Fibroblast of skin of left quadriceps (primary cell): Measurements from ENCODE around the gene S100A11.
A peak's percentile ranks its signal among the peaks of the same experiment; 100 is the strongest.

Source experiments
- DNase-seq, 2 experiments: peaks; one replicate each; pipeline ENCODE4 v3.0.0-alpha.2; 2013; ENCODE audit warnings: low read depth in 2 of 2

Gene S100A11

DNA sequence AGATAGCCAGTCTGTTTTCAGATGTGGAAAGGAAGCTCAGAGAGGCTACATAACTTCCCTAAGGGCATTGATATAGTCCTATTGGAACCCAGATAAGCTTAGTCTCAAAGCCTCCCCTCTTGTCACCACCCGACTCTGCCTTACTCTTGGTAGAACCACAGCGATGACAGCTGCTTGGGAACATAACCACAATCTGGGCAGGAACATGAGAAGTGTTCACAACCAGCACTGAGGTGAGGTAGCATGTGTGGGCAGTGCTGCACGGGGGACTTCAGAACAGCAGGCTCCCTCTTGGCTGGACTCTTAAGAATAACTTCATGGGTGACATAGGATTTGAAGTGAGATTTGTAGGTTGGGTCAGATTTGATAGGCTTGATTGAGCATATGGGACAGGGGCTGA lies 33.8 kb downstream of the S100A11 start:
- no peak for DNase-seq

DNA sequence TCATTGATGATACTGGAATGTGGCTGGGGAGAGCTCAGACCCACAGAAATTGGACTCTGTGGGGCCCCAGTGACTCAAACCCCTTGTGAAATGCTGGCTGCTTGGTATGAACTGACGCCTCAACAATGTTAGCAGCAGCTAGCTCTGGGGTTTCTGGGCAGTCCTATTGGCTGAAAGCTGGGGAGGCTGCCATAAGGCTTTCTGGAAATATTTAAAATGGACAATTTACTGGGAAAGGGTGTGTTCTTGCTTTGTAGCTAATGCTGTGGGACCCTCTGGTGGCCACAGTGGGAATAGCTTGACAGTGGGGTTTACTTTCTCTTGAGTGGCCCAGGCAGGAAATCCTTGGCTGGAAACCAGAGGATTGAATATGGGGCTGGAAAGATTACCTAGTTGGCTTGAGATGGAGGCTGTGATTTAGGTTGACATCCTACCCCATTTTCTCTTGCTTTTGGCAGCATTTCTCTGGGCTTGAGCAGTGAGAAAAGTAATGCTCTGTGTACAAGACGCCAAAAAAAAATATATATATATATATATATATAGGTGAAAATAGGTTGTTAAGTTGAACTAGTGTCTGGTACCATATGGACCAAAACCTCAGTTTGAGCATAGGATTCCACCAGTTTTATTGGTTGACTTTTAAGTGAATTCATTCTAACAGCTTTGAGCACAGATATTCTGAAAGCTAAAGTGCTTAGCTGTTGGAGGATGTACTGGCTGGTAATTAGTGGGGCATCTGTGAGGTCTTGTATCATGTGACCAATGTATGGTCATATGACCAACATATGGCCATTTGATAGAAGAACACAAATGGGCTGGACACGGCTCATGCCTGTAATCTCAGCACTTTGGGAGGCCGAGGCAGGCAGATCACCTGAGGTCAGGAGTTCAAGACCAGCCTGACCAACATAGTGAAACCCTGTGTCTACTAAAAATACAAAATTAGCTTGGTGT lies 34.9 kb downstream of the S100A11 start:
- peak; percentile 97 to 98 for DNase-seq

DNA sequence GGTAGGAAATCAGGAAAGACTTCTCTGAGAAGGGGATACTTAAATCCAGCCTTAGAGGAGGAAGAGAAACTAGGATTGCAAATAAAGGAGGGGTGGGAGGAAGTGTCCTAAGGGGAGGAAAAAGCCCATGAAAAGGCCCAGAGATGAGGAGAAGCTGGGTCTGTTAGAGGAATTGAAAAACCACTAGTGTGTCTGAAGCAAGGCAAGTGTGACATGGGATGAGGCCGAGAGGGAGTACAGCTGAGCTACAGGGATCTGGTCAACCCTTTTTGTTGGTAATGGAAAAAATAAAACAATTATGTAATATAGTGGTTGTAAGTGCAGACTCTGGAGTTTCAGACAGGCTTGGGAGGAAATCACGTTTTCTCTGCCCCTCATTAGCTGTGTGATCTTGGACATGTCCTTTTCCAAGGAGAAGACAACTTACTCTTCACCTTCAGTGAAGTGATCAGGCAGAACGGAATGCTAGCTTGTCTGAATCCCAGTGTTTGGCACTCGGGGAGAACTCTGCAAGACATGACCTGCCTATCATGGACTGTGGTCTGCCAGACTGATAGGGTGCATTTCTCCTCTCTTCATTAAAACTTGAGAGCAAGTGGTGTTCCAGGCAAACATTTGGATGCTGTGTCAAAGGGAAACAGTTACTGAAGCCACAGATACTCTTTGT lies 35.7 kb downstream of the S100A11 start:
- DNase-seq = no peak

DNA sequence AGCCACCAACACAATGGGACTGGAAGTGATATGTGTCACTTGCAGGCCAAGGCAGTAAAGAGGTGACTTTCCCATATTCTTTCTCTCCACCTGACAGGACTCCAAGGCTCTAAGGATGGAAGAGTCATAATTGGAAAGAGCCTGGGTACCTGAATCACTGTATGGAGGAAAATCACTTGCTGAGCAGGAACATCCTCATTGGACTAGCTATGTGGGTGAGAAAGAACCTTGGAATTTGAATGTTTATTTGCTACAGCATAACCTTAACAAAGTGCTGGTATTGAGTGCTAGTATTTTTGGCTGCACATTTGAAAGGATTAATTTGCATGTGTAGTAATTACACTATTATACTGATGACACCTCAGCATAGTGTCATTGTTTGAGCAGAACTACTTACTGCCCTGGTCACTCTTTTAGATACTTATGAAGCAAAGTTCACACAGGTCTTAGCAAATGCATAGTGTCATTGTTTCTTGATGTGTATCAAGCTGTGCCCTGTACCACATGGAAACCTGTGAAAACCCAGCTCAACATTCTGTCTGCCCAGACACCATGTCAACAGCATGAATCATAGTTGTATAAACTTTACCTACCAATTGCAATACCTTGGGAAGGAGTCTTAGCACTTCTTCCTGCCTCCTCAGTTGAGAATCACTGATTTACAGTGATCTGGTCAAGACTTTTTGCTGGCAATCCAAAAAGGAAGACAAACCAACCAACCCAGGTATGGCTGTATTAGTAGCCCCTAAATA lies 38.0 kb downstream of the S100A11 start:
- no peak for DNase-seq

DNA sequence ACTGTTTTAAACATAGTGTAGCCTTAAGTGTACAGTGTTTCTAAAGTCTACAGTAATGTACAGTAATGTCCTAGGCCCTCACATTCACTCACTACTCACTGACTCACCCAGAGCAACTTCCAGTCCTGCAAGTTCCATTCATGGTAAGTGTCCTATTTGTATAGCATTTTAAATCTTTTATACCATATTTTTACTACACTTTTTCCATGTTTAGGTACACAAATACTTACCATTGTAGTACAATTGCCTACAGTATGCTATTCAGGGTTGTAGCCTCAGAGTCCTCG lies 39.6 kb downstream of the S100A11 start:
- no peak for DNase-seq

DNA sequence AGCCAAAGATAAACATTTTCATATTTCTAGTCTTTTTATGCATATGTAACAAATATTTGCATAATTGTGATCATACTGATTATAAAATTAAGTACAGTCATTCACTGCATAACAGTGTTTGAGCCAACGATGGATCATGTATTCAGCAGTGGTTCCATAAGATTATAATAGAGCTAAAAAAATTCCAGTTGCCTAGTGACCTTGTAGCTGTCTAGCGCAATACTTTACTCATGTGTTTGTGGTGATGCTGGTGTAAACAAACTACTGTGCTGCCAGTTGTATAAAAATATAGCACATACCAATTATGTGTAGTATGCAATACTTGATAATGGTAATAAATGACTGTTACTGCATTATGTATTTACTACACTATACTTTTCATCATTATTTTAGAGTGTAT lies 41.0 kb downstream of the S100A11 start:
- no peak for DNase-seq

DNA sequence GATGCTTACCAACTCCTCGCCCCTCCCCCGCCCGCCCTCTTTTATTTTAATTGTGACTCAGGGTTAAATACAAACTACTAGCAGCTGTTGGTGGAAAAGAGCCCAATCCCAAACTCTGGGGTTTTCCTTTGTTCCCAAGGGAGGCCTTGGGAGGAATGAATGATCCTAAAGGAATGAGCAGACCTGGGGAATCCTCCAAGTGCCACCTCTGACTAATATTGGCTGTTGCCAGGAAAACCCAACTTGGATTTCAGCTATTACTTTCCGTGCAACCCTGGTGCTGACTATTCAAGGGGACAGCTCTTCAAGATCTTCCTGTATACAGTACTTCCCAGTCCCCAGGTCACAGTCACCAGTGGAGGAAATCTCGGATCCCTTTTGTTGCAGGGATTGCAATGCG lies 41.8 kb downstream of the S100A11 start:
- peak; percentile 99 for DNase-seq

DNA sequence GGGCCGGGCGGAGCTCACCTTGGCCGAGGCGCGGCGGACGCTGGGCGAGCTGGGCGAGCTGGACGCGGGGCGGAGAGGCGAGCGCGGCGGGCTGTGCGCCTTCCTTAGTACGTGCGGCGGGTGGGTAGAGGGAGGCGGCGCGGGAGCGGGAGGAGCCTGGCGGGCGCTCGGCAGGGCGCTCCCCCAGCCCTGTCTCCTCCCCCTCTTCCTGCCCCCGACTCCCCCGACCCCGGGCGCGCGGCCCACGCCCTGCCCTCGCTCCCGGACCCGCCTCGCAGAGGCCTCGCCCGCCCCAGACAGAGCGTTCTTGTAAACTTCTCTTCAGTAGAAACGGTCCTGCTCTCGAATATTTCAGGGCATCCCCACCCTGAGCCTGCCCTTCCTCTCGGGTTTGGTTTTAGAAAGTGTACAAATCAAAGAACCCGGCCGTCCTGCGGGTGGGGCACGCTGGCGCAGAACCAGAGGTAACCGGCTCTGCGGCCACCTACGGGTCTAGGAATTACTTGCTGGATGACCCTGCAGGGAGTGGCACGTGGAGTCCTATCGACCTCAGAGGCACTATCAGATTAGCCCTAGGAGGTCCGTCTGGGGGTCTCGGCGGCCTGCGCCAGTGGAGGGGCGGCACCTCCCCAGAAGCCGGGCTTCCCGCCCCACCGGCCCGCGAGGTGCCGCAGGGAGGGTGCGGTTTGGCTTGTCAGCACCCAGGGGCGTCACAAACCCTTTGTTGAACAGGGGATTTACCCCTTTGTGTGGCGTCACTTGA lies 42.9 kb downstream of the S100A11 start, which contains the start of gene S100A10:
Gene S100A10 (minus strand): TSS at position 126 of the 763 bp plus-strand sequence. CDS start 7,629 bp downstream, outside the sequence.
- no peak for DNase-seq

DNA sequence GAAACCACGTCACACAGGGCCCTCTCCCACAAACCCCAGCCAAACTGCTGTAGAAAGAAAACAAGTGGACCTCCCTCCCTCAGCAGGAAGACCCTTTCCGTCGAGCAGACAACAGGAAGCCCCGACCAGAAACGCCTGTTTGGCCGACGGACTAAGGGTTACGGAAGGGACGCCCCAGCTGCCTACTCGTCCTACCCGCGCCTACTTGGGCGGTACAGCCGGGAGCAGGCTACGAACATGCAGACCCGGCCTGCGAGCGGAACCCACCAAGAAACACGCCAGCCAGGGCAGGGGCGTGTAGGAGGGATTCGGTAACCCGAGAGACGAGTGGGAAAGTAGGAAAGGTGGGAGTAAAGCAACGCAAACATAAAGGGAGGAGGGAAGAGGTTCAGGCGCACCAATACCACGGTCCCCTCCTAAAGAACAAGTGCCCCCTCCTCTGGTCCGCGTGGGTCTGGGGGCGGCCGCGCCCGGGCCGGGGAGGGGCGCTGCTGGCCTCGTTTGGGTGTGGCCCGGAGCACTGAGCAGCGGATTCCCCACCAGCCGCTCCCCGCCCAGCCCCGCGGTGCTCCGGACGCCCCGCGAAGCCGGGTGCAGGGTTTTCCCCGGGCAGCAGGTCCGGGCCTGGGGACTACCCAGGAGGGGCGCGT lies 43.6 kb downstream of the S100A11 start:
- DNase-seq = no peak

DNA sequence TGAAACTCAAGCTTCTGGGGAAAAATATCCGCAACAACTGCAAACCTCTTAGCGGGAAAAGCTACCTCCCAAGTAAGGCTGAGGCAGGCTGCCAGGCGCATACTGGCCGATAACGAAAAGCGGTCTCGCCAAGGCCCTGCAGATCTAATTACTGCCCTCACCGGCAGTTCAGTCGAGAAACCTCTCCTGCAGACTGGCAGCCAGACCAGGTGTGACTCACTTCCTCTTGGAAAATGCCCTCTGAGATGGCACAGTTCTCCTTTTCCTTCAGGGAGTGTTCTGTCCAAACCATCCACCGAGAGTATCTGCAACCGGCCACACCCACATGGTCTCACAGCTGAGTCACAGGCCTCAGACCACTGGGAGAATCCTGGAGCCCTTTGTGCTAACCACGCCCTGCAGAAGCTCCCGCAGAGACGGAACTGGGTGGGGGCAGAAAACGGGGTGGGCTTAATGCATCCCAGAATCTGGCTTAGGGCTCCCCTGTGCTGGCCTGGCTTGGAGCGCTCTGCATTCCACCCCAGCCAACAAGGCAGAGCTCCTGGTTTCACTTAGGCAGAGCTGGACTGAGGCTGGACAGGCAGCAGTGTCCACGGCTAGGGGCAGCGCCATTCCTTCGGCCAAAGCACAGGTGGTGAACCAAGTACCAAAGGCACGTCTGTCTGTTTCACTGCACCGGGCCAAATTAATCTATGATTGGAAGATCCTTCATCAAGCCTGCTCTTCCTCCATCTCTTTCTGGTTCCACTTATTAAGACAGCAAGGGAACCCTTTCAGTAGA lies 44.3 kb downstream of the S100A11 start:
- DNase-seq = no peak

DNA sequence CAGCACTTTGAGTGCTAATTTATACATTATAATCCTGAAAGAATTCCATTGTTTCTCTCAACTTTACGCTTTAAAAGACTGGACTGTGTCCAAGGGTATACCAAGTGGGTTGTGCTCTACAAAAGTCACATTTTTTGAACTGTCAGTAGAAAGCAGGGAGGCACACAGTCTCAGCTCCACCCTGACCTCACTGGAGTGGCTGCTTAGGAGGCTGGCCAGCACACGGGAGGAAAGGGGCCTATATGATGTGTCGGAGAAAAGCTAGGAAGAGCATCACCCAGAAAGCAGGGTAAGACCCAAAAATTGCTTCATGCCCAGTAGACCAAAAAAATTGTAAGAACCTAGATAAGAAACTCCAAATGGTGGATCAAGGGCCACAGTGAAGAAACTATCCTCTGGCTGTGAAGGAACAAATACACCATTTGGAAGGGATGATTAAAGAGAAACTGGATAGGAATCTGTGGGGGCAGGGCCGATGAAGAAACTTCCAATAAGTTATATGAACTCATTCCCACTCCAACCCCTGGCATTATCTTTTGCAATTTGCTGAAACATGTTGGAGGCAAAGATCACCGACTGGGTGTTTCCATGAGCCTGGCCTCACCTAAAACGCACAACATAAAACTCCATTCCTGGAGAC lies 45.0 kb downstream of the S100A11 start:
- DNase-seq = no peak

DNA sequence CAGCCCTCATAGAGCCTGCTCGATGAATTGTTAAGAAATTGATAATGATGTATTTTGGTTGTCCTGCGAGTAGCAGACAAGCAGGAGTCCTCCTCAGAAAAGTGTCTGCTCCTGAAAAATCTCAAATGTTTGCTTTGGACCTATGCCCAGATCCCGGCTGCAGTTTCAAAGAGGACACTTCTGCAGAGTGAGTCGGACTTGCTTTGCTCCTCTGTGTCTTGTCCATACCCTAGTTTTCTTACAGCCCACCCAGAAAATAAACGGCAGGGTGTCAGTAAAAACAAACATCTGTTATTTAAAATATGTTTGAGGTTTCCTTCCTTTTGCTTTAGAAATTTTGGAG lies 46.0 kb downstream of the S100A11 start:
- no peak for DNase-seq

DNA sequence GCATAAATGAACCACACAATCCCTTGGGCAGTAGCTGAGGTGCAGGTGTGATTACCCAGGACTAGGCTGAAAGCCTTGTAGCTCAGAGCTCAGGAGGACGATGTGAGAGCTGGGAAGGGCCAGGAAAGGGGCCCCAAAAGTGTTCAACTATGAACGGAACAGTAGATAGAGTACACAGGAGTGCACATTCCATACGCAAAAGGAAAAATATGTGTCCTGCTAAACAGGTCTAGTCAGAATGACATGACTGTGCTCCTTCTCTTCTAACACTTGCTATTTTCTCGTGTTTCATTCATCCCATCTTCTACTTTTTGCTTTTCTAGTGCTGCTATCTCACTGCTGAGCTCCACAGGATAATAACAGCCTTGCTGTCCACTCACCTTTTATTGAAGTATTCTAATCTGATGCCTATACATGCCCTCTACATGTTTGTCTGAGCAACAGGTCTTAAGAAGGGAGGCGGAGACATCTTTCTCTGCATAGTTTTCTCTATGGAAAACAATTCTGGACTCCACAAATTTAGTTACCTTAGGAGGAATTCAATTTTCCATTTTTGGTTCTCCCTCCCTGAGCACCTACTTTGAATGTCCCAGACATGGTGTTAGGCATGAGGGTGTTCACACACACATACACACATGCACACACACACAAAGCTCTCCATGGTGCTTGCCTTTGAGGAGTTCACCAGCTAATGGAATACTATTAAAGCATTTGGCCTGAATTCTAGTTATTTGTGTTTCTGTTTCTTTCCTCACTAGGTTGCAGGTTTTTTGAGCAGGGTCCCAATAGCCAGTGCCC lies 46.5 kb downstream of the S100A11 start:
- DNase-seq = no peak

DNA sequence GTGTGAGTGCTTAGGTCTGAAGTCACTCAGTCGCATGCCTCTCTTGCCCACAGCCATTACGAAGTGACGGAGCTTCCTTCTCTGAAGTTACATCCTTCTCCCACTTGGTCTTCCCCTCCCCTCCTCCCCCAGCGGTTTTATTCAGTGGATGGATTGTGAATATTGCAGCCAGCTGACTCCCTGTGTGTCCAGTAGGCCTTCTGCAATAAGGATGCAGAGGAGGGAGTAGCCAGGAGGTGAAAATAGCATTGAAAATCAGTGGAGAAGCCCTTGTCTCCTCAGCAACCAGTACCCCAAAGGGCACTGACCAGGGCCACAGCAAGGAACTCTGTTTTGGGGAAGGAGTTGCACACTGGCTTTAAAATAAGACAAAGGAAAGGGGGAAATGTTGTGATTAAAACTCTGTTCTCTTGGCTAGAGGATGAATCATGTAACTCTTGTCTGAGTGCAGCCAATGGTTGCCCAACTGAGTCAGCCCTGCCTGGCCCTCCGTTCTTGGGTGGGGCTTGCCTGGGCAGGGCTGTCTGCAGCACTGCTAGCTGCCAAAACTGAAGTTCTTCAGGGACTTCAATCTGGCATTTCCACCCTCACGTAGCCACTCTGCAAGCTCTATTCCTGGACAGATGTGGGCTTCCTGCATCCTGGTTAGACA lies 47.5 kb downstream of the S100A11 start:
- no peak for DNase-seq

DNA sequence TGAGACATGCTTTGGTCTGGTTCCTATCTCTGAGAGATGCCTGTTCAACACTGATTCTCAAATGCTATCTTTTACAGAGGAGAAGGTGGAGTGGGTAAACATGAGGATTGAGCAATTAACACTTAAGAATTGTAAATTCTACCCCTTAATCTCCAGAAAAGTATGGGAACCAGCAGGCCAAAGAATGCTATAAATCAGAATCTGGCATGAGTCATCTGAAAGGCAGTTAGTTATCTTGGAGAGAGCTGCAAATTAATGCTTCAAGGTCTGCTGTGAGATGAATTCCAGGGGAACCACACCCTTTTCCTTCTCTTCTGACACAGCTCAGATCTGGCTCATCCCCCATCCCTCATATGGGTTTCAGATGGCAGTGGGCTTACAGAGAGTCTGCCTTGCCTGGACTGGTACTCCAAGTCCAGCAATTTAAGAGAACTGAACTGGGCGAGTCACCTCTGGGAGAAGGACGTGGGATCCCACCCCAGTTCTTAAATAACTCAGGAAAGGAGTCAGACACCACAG lies 48.3 kb downstream of the S100A11 start:
- DNase-seq = peak; percentile 89

DNA sequence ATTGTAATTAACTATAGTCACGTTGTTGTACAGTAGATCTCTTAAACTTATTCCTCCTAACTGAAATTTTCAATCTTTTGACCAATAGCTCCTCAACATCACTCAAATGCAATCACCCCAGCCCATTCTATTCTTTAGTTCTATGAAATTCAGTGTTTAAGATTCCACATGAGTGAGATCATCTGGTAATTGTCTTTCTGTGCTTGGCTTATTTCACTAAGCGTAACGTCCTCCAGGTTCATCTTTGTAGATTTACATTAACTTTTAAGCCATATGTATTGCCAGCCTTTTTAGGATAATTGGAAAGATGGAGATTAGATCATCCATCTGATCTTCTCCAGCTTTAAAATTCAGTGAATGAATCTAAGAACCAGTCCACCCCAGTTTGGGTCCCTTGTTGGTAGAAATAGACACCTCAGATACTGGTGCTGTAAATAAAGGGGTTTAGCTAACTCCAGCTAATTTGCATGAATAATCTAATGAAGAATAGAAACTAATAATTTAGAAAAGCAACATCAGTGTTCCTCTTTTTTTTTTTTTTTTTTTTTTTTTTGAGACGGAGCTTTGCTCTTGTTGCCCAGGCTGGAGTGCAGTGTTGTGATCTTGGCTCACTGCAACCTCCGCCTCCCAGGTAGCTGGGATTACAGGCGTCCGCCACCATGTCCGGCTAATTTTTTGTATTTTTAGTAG lies 50.2 kb downstream of the S100A11 start:
- DNase-seq = no peak

DNA sequence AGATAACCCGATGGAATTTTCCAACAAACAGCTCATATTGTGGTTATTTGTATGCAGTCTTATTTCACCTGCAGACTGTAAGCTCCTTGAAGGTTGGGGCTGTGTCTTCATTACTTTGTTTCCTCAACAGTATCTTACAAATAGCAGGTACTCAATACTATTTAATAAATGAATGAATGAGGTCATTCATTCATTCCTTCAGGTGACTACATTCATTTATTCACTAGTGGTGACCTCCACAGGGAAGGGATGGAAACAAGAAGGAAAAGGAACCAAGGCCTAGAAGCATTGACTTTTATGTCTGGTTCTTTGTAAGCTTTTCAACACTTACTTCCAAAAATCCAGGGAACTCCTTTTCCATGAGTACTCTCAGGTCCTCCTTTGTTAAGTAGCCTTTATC lies 51.0 kb downstream of the S100A11 start:
- no peak for DNase-seq

DNA sequence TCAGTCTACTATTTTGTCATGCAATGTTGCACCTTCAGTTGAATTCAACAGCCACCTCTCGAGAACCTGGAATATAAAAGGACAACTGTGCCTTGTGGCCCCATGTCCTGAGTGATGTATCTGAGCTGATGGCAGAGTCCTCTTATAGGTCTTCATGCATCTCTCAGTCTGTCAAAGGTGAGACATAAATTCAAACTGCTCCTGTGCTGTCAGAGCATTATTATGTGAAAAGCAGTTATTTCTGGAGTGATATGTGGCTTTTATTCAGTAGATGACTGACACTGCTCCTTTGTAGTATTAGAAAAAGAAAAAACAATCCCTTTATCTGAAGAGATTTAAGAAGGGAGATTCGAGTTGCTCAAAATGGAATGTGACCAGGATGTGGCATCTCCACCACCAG lies 51.5 kb downstream of the S100A11 start:
- no peak for DNase-seq
